Smooth muscle cell (in vitro differentiated cells): Measurements from ENCODE around the gene CHGA. TPM values are rescaled to one million over a fixed set of nuclear protein-coding genes. Genes with fewer than 3 reads are reported as not detected.

Source experiments
- DNase-seq: peaks from one replicate; lab custom pipeline; 2025; ENCODE audit not compliant: unreplicated experiment; lab: John Stamatoyannopoulos, UW
- H2AFZ ChIP-seq: fragments of 200-600 bp; sonication (generic); 2 replicates; pipeline ENCODE4 v1.6.0; 2016; ENCODE audit warnings: antibody characterized with exemption, low read depth, mild to moderate bottlenecking
- H3F3A ChIP-seq: fragments of 200-600 bp; sonication (generic); 2 replicates; pipeline ENCODE4 v1.6.0; 2017; ENCODE audit warnings: antibody characterized with exemption, low read depth
- H3K27ac ChIP-seq: fragments of 200-600 bp; sonication (generic); 2 replicates; pipeline ENCODE4 v1.5.1; 2016; ENCODE audit warnings: low read depth, mild to moderate bottlenecking
- H3K27me3 ChIP-seq: fragments of 200-600 bp; sonication (generic); 2 replicates; pipeline ENCODE4 v1.6.1; 2016; ENCODE audit warnings: low read depth, mild to moderate bottlenecking
- H3K36me3 ChIP-seq: fragments of 200-600 bp; sonication (generic); 2 replicates; pipeline ENCODE4 v1.5.1; 2016; ENCODE audit warnings: low read depth
- H3K4me1 ChIP-seq: fragments of 200-600 bp; sonication (generic); 2 replicates; pipeline ENCODE4 v1.5.1; 2016; ENCODE audit warnings: low read depth
- H3K4me2 ChIP-seq: fragments of 200-600 bp; sonication (generic); 2 replicates; pipeline ENCODE4 v1.6.0; 2016; ENCODE audit warnings: mild to moderate bottlenecking
- H3K4me3 ChIP-seq: fragments of 200-600 bp; sonication (generic); 2 replicates; pipeline ENCODE4 v1.5.1; 2016; ENCODE audit warnings: mild to moderate bottlenecking
- H3K79me2 ChIP-seq: fragments of 200-600 bp; sonication (generic); 2 replicates; pipeline ENCODE4 v1.6.0; 2016; ENCODE audit warnings: low read depth, mild to moderate bottlenecking
- H3K9ac ChIP-seq: fragments of 200-600 bp; sonication (generic); 2 replicates; pipeline ENCODE4 v1.6.0; 2016; ENCODE audit warnings: low read depth
- H3K9me3 ChIP-seq: fragments of 200-600 bp; sonication (generic); replicated peaks from 2 replicates; pipeline ENCODE4 v1.5.1; 2016; ENCODE audit warnings: low read depth
- H4K20me1 ChIP-seq: fragments of 200-600 bp; sonication (generic); 2 replicates; pipeline ENCODE4 v1.6.0; 2016; ENCODE audit warnings: low read depth
- CTCF ChIP-seq: fragments of 200-600 bp; sonication (generic); IDR thresholded peaks from 2 replicates; pipeline ENCODE4 v1.5.1; 2017; ENCODE audit warnings: borderline replicate concordance, mild to moderate bottlenecking, antibody characterized with exemption; ENCODE audit not compliant: insufficient read depth, poor library complexity, severe bottlenecking
- WGBS: methylation state at CpG from one replicate; pipeline ENCODE4 v1.1.7; 2016; ENCODE audit warnings: low lambda C conversion rate; 5-methylcytosine and 5-hydroxymethylcytosine counted together
- polyA plus RNA-seq: library from polyadenylated mRNA; unstranded; fragments of >200 nt; fragmentation: Nextera tagmentation; extraction: Ambion mirVana; gene quantifications from 2 replicates; pipeline ENCODE4 v1.2.1, GENCODE V29; 2016
- total RNA-seq: library from RNA; depleted of rRNA; stranded (reverse); fragments of >200 nt; gene quantifications from 2 replicates; pipeline ENCODE4 v1.2.3, GENCODE V29; 2014

Gene CHGA
- total and polyA plus RNA-seq, 2 experiments from 2014 or later = not detected

- Histone ChIP-seq H3K27ac (no peak overlapping the region), H4K20me1 (no peaks in the 10 kb centered on the region), H2AFZ (no peak overlapping the region), H3K4me3 (no peak overlapping the region), H3K27me3 (no peaks in the 10 kb centered on the region), H3K79me2 (no peaks in the 10 kb centered on the region), H3K36me3 (no peaks in the 10 kb centered on the region), H3K9me3 (no peaks in the 10 kb centered on the region), H3K4me2 (no peak overlapping the region), H3K4me1 (no peaks in the 10 kb centered on the region), H3K9ac (no peak overlapping the region), H3F3A (no peaks in the 10 kb centered on the region)
- 92% methylated on average over 12 of the region's 12 CpGs for WGBS
- no peak for TF ChIP-seq CTCF
- no peak for DNase-seq
Observed at GRCh38 chr14:92946847-92947545, 24.0 kb downstream of the CHGA start.

GRCh38 chr14:92948647-92949046 is 25.7 kb downstream of the CHGA start:
- Histone ChIP-seq H3K4me2 (no peak overlapping the region), H3K9ac (no peak overlapping the region), H4K20me1 (no peaks in the 10 kb centered on the region), H3K4me3 (no peak overlapping the region), H2AFZ (no peak overlapping the region), H3K9me3 (no peaks in the 10 kb centered on the region), H3K27me3 (no peaks in the 10 kb centered on the region), H3F3A (no peaks in the 10 kb centered on the region), H3K27ac (no peak overlapping the region), H3K4me1 (no peaks in the 10 kb centered on the region), H3K36me3 (no peaks in the 10 kb centered on the region), H3K79me2 (no peaks in the 10 kb centered on the region)
- WGBS = 94% methylated on average over 22 of the region's 22 CpGs
- no peak for DNase-seq
- no peak for TF ChIP-seq CTCF

DNA sequence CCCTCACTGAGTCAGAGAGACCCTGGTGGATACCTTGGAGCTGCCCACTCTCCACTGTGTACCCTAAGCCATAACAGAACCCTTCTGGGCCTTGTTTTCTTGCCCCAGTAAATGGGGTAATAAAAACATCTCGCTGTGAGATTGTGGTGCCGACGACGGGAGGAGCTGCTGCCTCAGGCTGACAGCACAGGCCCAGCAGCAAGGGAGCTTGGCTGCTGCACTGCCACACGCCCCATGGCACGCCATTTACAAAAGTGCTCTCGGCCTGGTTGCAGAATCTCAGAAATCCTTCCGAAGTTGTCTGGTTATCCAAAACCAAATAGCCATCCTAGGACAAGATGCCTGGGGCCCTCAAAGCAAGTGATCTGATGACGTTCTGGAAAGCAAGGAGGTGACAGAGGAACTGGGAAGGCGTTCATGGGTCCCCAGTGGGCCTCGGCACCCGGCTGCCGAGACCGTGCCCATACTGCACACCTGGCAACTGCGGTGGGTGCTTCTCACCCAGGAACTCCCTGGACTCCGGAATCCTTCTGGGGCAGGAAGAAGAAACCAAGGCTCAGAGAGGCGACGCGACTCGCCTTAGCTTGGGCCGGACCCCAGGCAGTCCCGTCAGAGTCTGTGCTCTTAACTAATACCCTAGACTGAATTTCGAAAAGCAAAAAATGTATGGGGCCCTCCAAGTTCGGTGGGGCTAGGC is 26.7 kb downstream of the CHGA start:
- no peak for TF ChIP-seq CTCF
- Histone ChIP-seq H3K9ac (no peak overlapping the region), H3K27ac (no peak overlapping the region), H3K27me3 (no peaks in the 10 kb centered on the region), H3K79me2 (no peaks in the 10 kb centered on the region), H2AFZ (no peak overlapping the region), H3K4me3 (no peak overlapping the region), H3F3A (no peaks in the 10 kb centered on the region), H4K20me1 (no peaks in the 10 kb centered on the region), H3K4me2 (no peak overlapping the region), H3K4me1 (no peaks in the 10 kb centered on the region), H3K36me3 (no peaks in the 10 kb centered on the region), H3K9me3 (no peaks in the 10 kb centered on the region)
- 97% methylated on average over 24 of the region's 24 CpGs for WGBS
- no peak for DNase-seq
